IPS-18a (cell line): ENCODE measurements around the gene RNF169.
"Not testable (repeated sequence)": the region's sequence is repeated elsewhere in the genome, so short reads cannot be mapped to it uniquely, and the experiment has no call there.

Experiments used
- H3K27ac ChIP-seq: one replicate; pipeline ENCODE4 v1.5.1; 2013; ENCODE audit warnings: low read length
- H3K27me3 ChIP-seq: one replicate; pipeline ENCODE4 v1.6.1; 2013; ENCODE audit warnings: mild to moderate bottlenecking, low read length; ENCODE audit not compliant: control insufficient read depth, insufficient read depth
- H3K36me3 ChIP-seq: one replicate; pipeline ENCODE4 v1.6.1; 2013; ENCODE audit warnings: low read depth, low read length; ENCODE audit not compliant: control insufficient read depth
- H3K4me1 ChIP-seq: one replicate; pipeline ENCODE4 v1.6.1; 2013; ENCODE audit warnings: low read depth, low read length; ENCODE audit not compliant: control insufficient read depth
- H3K4me3 ChIP-seq: one replicate; pipeline ENCODE4 v1.5.1; 2013; ENCODE audit warnings: low read length
- H3K9ac ChIP-seq: one replicate; pipeline ENCODE4 v1.6.1; 2013; ENCODE audit warnings: mild to moderate bottlenecking, low read length, moderate library complexity
- H3K9me3 ChIP-seq: one replicate; pipeline ENCODE4 v1.6.1; 2013; ENCODE audit warnings: low read depth, low read length; ENCODE audit not compliant: control insufficient read depth

Gene RNF169

DNA sequence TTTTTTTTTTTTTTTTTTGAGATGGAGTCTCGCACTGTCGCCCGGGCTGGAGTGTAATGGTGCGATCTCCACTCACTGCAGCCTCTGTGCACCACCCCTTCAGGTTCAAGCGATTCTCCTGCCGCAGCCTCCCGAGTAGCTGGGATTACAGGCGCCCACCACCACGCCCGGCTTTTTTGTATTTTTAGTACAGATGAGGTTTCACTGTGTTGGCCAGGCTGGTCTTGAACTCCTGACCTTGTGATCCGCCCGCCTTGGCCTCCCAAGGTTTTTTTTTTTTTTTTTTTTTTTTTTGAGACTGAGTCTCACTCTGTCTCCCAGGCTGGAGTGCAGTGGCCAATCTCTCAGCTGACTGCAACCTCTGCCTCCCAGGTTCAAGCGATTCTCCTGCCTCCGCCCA, 1.9 kb downstream of the RNF169 start:
- not testable (repeated sequence) for H3K4me3 ChIP-seq, H3K27ac ChIP-seq, H3K9ac ChIP-seq, H3K27me3 ChIP-seq, H3K9me3 ChIP-seq, H3K36me3 ChIP-seq
- peaks cover 31% of the 10 kb centered on the region for H3K4me1 ChIP-seq

DNA sequence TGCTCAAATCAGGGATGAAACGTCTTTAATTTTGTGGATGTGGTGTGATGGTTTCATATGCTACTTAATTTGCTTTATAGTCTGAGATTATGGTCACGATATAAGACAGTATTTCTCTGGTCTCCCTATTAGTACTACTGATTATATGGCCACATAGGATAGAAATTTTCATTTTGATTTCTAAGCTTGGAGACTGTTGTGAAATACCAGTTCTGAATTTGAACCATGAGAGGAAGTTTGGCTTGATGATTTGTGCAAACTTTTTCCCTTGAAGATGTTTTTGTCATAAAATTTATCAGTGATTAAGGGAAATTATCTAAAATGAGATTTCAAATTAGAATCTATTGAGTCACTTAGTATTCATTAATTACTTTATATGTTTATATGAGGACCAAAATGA, 2.7 kb downstream of the RNF169 start:
- Histone ChIP-seq H3K36me3 (no peaks in the 10 kb centered on the region), H3K4me1 (peaks cover 35% of the 10 kb centered on the region), H3K9me3 (no peaks in the 10 kb centered on the region), H3K27me3 (peaks cover 3% of the 10 kb centered on the region), H3K4me3 (no peak overlapping the region), H3K27ac (no peak overlapping the region), H3K9ac (no peak overlapping the region)

DNA sequence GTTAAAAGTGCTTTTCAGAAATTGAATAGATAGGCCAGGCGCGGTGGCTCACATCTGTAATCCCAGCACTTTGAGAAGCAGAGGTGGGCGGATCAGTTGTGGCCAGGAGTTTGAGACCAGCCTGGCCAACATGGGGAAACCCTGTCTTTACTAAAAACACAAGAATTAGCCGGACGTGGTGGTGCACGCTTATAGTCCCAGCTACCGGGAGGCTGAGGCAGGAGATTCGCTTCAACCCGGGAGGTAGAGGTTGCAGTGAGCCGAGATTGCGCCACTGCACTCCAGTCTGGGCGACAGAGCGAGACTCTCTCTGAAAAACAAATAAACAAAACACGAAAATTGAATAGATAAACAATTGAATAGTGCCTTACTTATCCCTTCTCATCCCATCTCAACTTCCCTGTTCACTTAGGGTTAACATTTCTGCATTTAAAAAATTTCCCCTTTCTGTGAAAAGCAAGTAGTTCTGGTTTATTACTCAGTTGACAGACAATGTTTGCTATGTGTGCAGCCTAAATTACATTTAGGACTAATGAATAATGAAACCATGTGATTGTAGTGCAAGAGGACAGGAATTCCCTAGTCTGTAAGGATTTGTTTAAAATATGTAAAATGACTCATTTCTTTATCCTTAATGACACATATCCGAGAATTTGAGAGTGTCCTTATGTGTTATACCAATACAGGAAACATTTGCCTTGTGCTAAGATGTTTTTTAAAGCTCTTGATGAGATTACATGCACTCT, 6.0 kb downstream of the RNF169 start:
- Histone ChIP-seq H3K27me3 (peaks cover 2% of the 10 kb centered on the region), H3K4me1 (peaks cover 26% of the 10 kb centered on the region), H3K9ac (no peak overlapping the region), H3K36me3 (no peaks in the 10 kb centered on the region), H3K9me3 (no peaks in the 10 kb centered on the region), H3K4me3 (no peak overlapping the region), H3K27ac (no peak overlapping the region)

DNA sequence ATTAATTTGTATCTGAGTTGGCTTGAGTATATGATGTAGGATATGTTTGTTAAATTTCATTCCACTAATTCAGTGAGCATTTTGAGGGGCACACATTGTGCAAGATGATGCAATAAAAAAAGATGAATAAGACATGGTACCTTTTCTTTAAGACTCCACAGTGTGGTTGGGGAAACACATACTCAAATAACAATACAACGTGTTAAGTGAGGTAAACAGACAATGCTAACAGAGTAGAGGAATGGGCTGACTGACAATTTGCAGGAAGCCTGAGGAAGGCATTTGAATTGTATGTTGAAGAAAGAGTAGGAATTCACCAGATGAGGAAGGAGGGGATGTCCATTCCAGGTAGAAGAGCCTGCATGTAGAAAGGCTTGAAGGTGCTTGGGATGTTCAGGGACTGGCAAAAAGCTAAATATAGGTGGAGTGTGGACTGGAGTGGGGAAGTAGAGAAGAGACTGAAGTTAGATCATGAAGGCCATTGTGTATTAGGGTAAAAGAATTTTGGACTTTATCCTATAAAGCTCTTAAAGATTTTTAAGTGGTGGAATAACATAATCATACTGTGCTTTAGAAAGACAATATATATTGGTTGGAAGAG, 6.8 kb downstream of the RNF169 start:
- H3K4me1 ChIP-seq: peaks cover 21% of the 10 kb centered on the region
- no peak overlapping the region for H3K4me3 ChIP-seq
- no peak overlapping the region for H3K9ac ChIP-seq

DNA sequence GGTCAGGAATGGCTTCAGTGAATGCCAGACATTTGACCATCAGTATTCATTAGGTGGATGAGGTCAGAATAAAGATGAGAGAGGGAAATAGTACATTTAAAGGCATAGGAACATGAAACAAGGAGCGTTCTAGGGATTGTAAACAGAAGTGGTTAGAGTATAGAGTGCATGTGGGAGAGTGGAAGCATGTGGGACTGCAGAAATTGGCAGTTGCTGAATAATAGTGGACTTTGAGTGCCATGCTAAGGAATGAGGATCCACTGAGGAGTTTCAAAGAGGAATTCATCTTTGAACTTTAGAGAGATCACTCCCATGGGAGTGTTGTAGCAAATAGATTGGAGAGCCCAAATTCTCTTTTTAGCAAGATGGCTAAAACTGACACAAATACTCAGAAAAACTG, 7.9 kb downstream of the RNF169 start:
- no peak overlapping the region for H3K27ac ChIP-seq

More for the DNA sequence above, 6.8 kb downstream of the RNF169 start:
- H3K27ac ChIP-seq: no peak overlapping the region
- no peaks in the 10 kb centered on the region for H3K9me3 ChIP-seq
- no peaks in the 10 kb centered on the region for H3K36me3 ChIP-seq
- H3K27me3 ChIP-seq: no peaks in the 10 kb centered on the region

DNA sequence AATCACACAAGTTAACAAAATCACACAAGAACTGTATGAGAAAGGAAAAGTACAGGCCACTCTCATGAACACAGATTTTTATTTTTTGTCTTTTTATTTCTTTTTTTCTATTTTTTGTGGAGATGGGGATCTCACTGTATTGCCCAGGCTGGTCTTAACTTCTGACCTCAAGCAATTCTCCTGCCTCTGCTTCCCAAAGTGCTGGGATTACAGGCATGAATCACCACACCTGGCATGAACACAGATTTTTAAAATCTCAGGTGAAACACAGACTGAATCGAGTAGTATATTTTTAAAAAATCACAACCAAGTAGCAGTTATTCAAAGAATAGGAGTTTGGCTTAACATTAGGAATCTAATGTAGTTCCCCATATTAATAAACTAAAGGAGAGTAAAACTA, 18.3 kb downstream of the RNF169 start:
- H3K27ac ChIP-seq: no peak overlapping the region
- no peak overlapping the region for H3K9ac ChIP-seq
- no peaks in the 10 kb centered on the region for H3K36me3 ChIP-seq
- H3K27me3 ChIP-seq: no peaks in the 10 kb centered on the region
- no peaks in the 10 kb centered on the region for H3K9me3 ChIP-seq
- H3K4me1 ChIP-seq: no peaks in the 10 kb centered on the region
- H3K4me3 ChIP-seq: no peak overlapping the region

More for the DNA sequence above, 7.9 kb downstream of the RNF169 start:
- H3K9ac ChIP-seq: no peak overlapping the region
- no peak overlapping the region for H3K4me3 ChIP-seq
- H3K36me3 ChIP-seq: no peaks in the 10 kb centered on the region
- H3K27me3 ChIP-seq: no peaks in the 10 kb centered on the region
- no peaks in the 10 kb centered on the region for H3K9me3 ChIP-seq
- H3K4me1 ChIP-seq: peaks cover 21% of the 10 kb centered on the region

DNA sequence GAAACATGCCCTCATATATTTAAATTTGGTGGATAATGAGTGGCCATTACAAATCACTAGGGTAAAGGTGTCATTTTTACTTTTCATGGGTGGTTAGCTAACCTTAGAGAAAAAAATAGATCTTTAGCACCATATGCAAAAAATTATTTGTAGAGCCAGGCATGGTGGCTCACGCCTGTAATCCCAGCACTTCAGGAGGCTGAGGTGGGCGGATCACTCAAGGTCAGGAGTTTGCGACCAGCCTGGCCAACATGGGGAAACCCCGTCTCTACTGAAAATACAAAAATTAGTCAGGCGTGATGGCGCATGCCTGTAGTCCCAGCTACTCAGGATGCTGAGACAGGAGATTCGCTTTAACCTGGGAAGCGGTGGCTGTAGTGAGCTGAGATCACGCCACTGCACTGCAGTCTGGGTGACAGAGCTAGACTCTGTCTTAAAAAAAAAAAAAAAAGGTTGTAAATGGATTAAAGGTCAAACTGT, 19.6 kb downstream of the RNF169 start:
- H3K27me3 ChIP-seq, H3K36me3 ChIP-seq, H3K4me3 ChIP-seq, H3K9ac ChIP-seq, H3K9me3 ChIP-seq, H3K27ac ChIP-seq, H3K4me1 ChIP-seq: not testable (repeated sequence)

DNA sequence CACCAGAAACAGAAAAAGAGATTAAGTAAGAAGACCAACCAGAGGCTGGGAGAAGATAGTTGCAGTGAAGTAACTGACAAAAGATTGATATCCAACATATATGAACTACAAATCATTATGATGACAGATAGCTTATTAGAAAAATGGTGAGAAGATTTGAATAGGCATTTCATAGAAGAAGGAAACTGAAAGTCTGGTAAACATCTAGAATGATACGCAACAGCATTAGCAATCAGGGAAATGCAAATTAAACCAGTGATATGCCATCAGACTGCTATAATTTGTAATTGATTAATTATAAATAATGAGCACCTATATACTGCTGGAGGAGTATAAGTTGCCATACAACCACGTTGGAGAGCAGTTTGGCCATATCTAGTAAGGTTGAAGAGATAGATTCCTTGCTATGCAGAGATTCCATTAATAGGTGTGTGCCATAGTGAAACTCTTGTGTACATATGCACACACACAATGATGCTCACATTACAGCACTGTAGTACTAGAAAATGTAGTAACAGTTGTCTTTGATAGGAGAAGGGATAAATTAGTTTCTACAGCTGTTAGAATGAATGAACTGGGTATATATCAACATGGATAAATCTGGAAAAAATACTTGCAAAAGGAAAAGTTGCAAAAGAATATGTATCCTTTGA, 20.5 kb downstream of the RNF169 start:
- Histone ChIP-seq H3K4me3 (no peak overlapping the region), H3K9me3 (no peaks in the 10 kb centered on the region), H3K9ac (no peak overlapping the region), H3K27me3 (no peaks in the 10 kb centered on the region), H3K4me1 (no peaks in the 10 kb centered on the region), H3K36me3 (no peaks in the 10 kb centered on the region), H3K27ac (no peak overlapping the region)

DNA sequence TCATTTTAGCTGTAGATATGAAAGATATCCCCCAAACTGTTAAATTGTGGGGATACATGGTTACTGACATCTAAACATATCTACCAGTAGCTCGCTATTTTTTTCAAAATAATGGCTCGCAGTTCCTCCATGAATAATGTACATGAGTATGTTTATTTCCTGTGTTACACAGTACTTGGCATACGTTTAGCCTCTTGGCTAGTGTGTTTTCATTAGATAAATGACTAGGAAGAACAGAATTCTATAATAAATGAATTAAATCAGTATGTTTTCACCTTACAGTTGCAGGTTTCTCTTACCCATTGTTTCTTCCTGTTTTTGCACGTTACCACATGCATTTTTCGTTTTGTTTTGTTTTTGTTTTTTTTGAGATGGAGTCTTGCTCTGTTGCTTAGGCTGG, 21.8 kb downstream of the RNF169 start:
- Histone ChIP-seq H3K9ac (no peak overlapping the region), H3K9me3 (no peaks in the 10 kb centered on the region), H3K27me3 (no peaks in the 10 kb centered on the region), H3K27ac (no peak overlapping the region), H3K4me3 (no peak overlapping the region), H3K4me1 (no peaks in the 10 kb centered on the region), H3K36me3 (no peaks in the 10 kb centered on the region)

DNA sequence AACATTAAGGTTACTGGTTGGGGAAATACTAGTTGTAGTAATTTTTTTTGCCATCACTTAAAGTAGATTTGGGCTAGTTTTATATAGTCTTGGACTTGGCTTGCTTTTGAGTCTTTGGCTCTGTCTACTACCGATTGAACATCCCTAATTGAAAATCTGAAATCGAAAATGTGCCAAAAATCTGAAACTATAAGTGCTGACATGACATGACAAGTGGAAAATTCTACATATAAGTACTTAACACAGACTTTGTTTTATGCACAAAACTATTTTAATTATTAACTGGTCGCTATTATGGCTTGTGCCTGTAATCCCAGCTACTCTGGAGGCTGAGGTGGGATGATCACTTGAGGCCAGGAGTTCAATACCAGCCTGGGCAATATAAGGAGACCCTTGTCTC, 22.5 kb downstream of the RNF169 start:
- Histone ChIP-seq H3K27ac (no peak overlapping the region), H3K9ac (no peak overlapping the region), H3K4me3 (no peak overlapping the region), H3K9me3 (no peaks in the 10 kb centered on the region), H3K27me3 (no peaks in the 10 kb centered on the region), H3K4me1 (no peaks in the 10 kb centered on the region), H3K36me3 (no peaks in the 10 kb centered on the region)

DNA sequence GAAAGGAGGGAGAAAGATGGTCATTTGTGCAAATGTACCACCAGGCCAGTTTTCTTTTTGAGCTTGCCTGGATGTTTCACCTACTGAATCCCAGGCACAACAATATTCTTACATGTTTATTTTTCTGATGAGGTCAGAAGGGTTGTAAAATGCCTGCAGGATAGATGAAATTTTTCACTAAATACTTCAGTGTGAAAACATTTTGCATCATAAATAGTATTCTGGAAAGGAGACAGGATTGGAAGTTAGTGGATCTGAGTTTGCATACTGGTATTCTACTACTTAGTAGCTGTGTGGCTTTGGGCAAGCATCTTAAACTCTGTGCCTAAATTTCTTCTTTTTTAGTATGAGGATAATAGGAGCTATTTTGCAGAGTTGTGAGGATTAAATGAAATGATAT, 24.8 kb downstream of the RNF169 start:
- H3K4me1 ChIP-seq: no peaks in the 10 kb centered on the region
- H3K9me3 ChIP-seq: no peaks in the 10 kb centered on the region
- H3K4me3 ChIP-seq: no peak overlapping the region
- no peaks in the 10 kb centered on the region for H3K27me3 ChIP-seq
- no peak overlapping the region for H3K9ac ChIP-seq
- no peaks in the 10 kb centered on the region for H3K36me3 ChIP-seq
- H3K27ac ChIP-seq: no peak overlapping the region
